Measurements from ENCODE around the gene THSD7B.

The THSD7B gene

DNA sequence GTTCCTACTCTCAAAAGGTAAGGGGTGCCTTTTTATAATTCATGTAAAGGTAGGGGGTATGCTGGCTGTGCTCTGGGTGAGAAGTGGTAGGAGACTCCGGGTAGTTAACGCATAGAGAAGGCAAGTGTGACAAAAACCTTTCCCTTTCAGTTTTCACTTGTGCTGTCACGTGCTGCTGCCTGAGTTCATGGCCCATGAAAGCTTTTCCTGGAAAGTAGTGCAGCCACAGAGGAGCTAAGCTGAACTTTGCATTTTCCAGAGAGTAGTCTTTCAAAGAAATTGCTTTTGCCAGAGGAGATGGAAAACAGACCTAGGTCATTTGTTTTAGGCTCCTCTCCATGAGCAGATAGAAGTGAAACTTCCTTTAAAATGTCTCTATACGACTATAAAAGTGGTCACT, 44.7 kb downstream of the THSD7B start:
- no peak for DNase-seq

DNA sequence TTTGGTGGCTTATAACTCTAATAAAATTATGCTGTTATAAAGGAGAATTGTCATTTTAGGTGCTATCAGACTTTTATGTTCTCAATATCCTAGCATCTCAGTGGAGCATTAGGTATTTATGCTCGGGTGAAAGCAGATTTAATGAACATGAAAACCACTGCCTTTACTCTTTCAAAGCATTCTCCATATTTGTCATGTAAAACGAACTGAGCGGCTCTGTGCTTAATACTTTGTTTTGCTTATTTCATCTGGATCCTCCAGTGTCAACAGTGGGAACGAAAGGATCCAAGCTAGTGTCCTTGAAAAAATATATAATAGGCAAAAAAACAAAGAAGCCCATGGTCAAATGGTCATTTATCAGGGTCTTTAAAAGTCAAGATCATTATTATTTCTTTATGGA, 53.5 kb downstream of the THSD7B start:
- DNase-seq = no peak

DNA sequence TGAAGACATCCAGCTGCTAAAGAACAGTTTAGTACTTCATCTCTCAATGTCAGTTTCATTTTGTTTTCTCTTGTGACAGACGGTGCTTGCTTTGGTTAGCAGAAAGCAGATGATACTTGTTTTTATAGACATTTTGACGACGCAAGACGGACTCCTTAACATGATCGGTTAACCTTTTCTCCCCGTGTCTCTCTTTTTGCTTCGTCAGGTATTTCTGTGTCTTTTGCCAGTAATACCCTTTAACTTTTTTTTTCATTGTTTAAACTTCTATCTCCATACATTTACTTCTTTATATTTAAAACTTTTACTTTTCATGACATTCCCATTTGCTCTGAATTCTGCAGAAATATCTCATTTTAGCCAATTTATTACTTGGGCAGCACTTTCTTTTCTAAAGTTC, 57.9 kb downstream of the THSD7B start:
- no peak for DNase-seq

DNA sequence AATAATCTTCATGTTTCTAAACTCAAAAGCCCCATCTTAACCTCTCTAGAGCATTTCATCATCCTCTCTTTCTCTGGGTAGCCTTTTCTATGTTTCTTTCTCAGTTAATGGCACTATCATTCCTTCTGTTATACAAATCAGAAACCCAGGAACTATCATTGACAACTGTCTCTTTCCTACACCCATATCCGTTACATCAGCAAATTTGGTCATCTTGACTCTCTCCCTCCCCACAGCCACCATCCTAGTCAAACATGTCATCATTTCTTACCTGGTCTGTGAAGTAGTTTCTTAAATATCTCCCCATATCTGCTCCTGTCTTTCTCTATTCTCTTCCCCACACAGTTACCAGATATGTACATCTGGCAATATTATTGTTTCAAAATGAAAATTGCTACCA, 62.8 kb downstream of the THSD7B start:
- DNase-seq = no peak

DNA sequence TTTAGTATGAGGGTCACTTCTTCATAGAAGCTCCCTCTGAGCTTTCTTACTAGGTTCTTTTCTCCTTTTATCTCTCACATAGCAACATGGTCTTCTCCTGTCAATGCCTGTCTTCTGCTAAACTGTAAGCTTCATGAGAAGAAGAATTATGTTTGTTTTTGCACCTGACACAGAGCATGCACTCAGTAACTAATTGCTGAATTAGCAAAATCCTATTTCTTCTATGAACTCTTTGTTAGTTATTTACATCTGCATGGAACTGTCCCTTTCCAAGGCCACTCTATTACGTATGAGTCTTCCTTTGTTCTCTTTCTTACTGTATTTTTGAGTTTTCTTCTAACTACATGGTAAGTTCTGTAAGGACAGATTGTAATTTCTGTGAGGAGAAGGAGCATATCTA, 63.4 kb downstream of the THSD7B start:
- no peak for DNase-seq

DNA sequence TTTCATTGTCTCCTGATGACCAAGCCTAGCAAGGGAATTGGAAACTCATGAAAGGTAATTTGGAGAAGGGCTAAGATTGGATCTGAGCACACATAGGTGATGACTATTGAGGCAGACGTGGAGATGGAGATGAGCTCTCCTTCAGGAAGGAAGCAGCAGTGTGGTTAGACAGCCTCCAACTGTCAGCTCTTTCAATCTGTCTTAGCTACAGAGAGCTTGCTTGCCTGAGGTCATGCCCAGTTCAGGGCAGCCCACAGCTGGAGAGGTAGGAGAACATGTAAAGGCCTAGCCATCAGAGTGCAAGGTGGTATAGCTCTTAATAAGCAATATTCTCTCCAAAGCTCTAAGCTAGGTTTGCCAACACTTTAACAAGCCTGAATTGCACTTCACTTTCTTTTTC, 79.2 kb downstream of the THSD7B start:
- peak; percentile 8 for DNase-seq

DNA sequence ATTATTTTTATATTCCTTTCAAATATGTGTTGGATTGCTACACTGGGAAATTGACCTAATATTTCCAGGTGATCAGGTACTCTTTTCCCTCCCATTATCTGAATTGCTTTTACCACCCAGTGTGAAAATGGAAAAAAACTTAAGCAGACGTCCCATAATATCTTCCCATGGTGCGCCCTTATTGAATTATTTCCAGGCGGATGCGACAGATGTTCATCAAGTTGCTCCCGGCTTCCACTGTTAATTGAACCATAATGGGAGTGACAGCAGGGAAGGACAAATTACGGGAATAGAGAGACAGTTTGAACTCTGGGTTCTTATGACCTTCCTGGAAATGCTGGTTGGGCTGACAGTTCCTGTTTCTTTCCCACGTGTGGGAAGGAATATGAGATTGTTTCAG, 93.3 kb downstream of the THSD7B start:
- DNase-seq = no peak

DNA sequence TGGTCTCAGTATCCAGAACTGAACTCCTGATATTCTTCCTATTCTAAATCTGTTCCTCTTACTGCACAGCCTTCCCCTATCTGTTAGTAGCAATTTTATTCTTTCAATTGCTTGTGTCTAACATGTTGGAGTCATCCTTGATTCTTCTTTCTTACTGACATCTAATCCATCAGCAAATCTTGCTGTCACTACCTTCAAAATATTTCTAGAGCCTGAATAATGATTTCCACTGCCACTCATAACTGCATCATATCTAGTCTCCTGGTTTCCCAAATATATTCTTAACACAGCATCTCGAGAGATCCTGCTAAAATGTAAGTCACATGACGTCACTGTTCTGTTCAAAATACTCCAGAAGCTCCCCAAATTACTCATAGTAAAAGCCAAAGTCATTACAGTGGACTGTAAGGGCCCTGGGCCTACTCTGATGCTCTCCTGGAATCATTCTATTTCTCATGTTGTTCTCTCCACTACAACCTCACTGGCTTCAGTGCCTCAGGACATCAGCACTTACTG, 95.2 kb downstream of the THSD7B start:
- DNase-seq = no peak

DNA sequence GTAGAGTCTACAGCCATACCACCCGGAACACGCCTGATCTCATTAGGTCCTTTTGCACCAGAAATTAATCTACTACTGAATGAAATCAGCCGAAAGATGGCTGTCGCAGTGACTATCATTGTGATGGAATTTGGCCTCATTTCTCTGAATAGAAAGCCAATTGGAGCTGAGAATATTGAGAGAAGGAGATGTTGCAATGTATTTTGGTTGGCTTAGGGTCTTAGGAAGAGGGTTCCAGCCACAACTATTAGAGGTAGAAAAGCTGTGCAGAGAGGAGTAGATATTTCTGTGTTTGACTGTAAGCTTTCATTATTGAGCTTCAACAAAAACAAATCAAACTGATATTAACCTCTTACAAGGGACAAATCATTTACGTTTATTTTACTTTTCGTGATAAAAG, 98.1 kb downstream of the THSD7B start:
- no peak for DNase-seq

DNA sequence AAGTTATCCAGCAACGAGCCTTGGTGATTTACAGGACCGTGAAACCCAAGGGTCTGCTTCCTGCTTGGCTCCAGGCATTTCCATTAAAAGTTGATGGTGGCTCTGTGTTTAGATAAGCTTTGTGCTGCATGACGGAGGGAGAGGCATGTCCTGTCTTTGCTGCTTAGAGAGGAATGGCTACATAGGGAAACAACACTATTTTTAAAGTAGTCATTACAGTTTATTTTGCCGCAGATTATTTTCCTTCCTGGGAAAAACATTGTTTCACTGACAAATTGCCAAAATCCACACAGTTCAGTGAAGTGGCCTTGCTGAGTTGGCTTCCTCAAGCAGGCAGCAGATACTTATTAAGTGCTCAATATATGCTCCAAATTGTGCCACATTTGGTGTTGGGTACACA, 98.5 kb downstream of the THSD7B start:
- DNase-seq = no peak

DNA sequence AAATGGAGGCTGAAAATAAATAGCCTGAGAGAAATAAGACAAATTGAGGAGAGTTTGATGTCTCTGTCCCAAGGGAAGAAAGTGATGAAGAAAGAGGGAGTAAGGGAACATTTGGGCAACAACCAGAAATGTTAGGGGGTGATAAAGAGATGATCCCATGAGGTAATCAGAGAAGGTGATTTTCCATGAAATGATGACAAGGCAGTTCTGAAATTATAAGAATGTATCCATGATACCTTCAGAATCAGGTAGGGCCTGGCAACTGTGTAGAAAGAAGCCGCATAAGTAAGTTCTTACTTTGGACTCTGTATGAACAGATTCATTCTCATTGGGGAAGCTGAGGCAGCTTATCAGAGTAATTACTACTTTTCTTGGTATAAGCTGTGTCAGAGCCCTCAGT, 106.1 kb downstream of the THSD7B start:
- DNase-seq = no peak

DNA sequence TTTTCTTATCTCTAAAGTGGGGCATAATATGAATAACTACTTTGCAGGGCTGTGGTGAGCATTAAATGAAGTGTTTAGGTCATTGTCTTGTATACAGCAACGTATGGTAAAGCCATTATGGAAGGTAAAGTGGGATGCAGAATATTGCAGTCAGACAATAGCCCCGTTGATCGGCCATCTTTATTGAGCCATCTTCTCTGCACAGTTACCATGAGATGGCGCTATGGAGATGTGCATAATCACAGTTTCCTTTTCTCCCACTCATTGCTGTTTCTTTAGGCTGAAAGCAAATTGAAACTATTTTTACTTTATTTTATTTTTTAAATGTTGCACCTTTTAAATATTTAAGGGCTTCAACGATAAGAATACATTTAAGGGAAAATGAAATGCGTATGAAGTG, 108.9 kb downstream of the THSD7B start:
- peak; percentile 42 for DNase-seq

DNA sequence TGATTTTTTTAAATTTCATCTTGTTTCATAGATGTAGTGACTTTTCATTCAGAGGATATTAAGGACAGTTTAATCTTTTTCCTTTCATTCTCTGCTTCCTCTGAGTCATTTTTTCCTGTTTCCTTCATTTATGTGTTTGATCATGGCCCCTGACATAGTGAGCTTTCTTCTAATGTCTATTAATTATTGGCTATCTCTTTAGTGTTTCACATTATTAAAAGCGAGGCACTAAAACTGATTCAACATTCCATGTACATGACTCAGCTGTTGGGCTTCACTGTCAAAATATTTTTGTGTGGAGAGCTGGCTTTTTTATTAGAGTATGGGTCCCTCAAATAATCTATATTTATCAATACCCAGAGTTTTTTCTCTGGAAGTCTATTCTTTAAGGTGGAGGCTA, 125.8 kb downstream of the THSD7B start:
- no peak for DNase-seq

DNA sequence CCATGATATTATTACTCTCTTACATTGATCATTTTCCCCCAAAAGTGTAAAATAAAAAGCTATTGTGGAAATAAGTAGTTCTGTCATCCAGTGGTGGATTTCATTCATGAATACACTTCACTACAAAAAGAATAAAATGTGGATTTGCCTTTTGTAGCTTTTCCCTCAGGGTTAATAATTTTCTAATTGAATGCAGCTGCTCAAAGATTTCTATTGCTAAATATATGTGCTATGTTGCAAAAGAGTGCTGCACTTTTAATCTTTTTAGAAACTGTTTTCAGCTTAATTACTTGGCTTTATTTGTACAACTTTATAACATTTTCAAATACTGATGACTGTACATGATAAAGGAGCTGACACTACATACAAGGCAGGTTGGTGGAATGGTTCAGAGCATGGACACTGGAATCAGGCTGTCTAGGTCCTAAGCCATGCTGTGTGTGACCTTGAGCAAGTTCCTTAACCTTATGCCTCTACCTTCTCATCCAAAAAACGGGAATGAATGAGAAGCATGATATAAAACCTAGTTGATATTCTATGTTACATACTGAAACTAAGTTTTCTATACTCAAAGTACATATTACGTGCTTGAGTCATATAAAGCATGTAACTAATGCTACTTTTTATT, 128.8 kb downstream of the THSD7B start:
- DNase-seq = no peak

DNA sequence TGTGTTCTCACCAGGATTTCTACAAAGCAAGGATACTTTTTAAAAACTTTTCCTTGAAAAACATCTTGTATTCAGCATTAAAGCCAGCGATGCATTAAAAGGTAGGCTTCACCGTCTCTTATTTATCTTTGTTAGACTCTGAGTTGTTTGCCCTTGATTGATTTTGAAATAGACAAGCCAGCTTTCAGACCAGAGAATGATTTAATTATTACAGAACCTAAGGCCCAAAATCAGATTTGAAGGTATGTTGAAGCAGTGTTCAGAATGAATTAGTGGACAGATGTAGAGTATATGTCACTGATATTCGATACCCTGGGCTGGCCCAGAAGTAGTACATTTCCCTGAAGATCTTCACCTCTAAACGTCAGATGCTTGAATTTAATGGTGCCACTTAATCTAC, 136.4 kb downstream of the THSD7B start:
- DNase-seq = no peak

DNA sequence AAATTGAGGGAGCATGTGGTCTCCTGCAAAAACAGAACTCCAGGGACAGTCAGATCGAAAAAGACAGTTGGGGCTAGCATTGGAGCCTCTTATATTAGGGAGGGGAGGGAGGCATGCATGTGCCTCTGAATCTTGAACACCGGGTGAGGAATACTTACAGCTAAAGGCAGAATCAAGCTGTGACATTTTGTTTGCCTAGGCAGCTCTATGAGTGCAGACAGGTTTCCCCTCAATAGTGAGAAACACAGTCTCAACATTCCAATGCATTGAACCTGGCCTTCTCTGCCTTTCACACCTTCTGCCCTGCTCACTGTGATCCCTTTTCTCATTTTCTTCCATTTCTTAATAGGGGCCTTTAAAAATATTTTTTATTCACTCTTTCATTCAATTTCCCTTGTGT, 140.4 kb downstream of the THSD7B start:
- no peak for DNase-seq

DNA sequence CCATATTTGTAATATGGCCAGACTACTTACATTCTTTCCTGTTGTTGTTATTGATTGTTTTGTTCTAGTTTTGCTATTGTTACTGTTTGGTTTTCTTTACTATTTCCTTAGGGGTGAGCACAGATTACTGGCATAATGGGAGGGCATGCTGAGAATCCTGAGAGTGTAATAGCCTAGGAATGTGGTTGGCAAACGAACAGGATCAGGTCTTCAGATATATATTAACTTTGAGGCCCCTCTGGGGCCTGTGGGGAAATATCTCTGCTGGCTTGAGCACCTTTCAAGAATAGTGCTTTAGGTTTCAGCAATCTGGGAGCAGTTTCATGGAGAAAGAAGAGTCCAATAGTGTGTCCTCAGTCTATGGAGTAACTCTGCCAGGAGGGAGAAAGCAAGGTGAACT, 144.4 kb downstream of the THSD7B start:
- no peak for DNase-seq

DNA sequence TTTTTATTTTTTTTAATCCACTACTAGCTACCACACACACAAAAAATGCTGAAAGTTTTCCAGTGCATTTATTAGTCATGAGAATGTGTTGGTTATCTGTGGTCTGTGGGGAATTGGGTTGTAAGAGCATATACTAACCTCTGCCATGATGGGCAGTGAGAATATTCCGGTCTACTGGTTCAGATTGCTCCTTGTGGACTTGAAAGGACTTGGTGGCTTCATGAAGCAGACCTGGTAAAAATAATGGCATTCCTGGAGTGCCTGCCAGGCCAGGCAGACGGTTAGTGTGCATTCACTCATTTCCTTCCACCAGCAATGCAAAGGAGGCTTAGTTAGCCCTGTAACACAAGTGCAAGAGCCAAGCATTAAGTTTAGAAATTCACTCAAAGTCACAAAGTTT, 150.8 kb downstream of the THSD7B start:
- DNase-seq = no peak

DNA sequence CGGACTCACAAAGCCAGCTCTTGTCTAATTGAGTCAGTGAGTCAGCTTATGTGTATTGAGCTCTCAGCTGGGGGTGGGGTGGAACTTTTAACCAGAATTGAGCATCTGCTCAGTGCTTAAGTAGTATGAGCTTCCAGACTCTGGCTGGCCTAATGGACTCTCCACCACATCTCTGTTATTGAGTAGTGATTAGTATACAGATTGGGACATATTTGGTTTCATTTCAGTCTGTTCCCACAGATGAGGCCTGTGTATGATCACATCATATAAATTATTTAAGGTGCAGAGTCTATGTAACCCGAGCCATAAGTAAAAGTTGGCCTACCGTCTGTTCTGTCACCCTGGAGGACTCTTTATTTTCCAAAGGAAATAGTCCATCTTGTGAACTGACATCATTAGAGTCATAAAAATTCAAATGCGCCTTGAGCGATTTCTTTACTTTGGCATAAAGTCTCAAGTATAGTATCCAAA, 152.1 kb downstream of the THSD7B start:
- DNase-seq = no peak

DNA sequence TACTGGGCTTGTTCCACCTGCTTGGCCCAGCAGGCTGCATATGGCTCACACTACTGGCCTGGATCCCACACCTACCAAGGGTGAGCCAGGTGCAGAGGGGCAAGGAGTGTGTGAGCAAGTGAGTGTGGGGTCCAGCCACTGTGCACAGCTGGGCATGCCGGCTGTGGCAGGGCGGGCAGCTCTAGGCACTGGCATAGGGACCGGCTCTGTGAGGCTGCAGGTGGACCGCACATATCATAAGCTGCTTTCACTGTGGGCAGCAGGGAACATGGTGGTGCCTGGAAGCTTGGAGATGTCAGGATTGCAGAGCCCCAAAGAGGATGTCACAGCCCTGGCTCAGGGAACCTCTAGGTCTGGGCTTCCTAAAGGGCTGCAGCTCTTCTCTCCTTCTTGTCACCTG, 154.3 kb downstream of the THSD7B start:
- DNase-seq = no peak

DNA sequence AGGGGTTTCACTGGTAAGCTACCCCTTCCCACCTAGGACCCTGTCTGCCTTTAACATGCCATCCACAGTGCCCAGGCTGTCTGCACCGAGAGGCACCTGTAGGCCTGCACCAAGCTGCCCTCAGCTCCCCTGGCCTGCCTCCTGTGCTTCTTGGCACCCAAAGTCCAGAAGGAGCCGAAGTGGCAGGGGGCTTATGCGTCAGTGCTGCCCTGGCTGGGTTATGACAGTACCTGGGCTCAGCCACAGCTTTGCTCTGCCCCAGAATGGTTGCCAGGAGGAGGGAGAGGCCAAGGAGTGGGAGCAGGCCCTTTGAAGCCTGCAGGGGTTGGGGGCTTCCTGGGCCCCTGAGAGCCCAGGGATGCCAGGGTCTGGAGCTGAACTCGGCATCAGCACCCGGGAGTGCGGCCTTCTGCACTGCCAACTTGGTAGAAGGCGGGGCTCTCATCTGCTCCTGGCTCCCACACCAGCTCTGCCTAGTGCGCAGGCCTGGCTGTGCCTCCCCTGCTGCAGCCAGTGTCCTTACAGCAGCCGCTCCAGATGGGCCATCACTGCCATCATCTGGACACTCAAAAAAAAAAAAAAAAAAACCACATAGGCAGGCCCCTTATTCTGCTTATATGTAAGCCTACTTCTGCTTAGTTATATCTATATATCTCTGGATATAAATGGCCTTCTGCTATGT, 155.4 kb downstream of the THSD7B start:
- no peak for DNase-seq

DNA sequence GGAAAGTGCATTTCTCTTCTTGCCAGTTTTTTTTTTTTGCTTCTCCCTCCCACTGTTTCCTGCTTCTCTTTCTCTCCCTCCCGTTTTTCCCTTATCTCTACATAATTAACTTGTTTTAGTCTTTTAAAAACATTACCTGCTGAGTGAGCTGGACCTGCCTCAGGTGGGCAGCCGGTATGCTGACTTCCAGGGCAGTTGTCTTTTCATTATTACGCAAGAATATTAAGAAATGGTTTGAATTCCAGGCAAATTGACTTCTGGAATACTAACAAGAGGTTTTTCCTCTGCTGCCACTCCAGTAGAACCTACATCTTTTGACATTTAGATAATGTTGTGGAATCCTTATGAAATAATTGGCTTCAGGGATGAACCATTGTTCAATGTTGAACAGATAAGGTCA, 161.8 kb downstream of the THSD7B start:
- no peak for DNase-seq

DNA sequence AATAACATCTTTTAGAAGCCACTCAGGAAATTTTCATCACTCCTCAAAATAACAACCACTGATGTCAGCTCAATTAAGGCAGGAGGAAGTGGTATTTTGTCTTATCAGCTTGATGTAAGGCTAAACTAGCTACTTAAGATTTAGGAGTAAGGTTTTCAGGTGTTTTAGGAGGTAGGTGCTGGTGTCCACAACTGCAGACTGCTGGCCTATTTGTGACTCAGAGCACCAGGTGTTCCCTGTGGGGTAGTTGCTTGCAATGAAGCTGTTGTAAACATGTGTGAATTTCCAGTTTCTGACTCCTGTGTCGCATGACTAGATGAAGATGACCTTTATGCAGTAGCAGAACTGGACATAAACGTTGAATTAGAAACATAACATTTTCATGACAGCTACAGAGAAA, 164.2 kb downstream of the THSD7B start:
- peak; percentile 60 for DNase-seq

DNA sequence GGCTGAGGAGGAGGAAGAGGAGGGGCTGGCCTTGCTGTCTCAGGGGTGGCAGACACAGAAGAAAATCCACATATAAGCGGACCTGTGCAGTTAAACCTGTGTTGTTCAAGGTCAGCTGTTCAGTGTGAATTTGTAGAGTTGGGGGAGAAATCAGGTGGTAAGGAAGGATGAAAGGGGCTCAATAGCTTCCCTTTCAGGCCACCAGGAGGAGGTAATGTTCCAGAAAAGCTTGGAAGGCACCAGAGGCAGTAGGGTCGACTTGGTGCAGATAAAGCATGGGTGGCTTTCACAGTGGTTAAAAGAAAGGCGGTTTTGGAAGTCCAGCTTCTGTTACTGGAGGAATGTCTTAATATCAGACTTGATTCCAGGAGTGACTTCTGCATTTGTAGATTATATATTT, 167.4 kb downstream of the THSD7B start:
- peak; percentile 12 for DNase-seq

DNA sequence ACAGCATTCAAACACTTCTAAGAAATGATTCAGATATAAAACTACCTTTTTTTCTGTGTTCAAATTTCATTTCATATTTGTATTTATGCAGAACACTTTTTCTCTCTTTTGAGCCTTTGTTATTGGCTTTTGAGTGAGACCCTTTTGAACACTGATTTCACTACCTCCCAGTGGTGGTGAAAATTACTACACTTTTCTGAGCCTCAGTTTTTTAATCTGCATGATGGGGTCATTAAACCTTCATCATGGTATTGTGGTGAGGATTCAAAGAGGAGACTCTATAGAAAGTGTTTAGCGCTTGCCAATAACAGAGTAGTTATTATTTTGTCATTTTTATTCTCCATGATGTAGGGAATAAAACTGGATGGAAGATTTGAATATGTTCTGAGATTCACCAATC, 169.8 kb downstream of the THSD7B start:
- DNase-seq = no peak

Measured in RPMI8226 (cell line).